HUES6 (cell line): ENCODE measurements around the gene RBP2.

Source experiments
- H3K27ac ChIP-seq: 2 replicates; pipeline ENCODE4 v1.7.0; 2013; ENCODE audit warnings: low read depth, mild to moderate bottlenecking, low read length, inconsistent platforms
- H3K27me3 ChIP-seq: 2 replicates; pipeline ENCODE4 v1.6.1; 2013; ENCODE audit warnings: low read length; ENCODE audit not compliant: control insufficient read depth, insufficient read depth
- H3K36me3 ChIP-seq: 2 replicates; pipeline ENCODE4 v1.6.1; 2013; ENCODE audit warnings: low read length; ENCODE audit not compliant: control insufficient read depth, insufficient read depth
- H3K4me1 ChIP-seq: 2 replicates; pipeline ENCODE4 v1.6.1; 2013; ENCODE audit warnings: low read length; ENCODE audit not compliant: control insufficient read depth, insufficient read depth
- H3K4me3 ChIP-seq: 2 replicates; pipeline ENCODE4 v1.5.1; 2013; ENCODE audit warnings: low read depth, low read length
- H3K9ac ChIP-seq: one replicate; pipeline ENCODE4 v1.6.1; 2013; ENCODE audit warnings: mild to moderate bottlenecking, low read length
- H3K9me3 ChIP-seq: 2 replicates; pipeline ENCODE4 v1.6.1; 2013; ENCODE audit warnings: low read depth, low read length; ENCODE audit not compliant: control insufficient read depth, insufficient read depth

The RBP2 gene

GRCh38 chr3:139481116-139481515 is 4.8 kb upstream of the RBP2 start:
- no peaks in the 10 kb centered on the region for H3K9me3 ChIP-seq
- no peaks in the 10 kb centered on the region for H3K36me3 ChIP-seq
- H3K4me3 ChIP-seq = no peak overlapping the region
- H3K9ac ChIP-seq = no peak overlapping the region
- no peak overlapping the region for H3K27ac ChIP-seq
- peaks cover 10% of the 10 kb centered on the region for H3K4me1 ChIP-seq
- no peaks in the 10 kb centered on the region for H3K27me3 ChIP-seq

- Histone ChIP-seq H3K4me1 (peaks cover 10% of the 10 kb centered on the region), H3K36me3 (no peaks in the 10 kb centered on the region), H3K9me3 (no peaks in the 10 kb centered on the region), H3K9ac (no peak overlapping the region), H3K4me3 (no peak overlapping the region), H3K27ac (no peak overlapping the region), H3K27me3 (no peaks in the 10 kb centered on the region)
Observed at GRCh38 chr3:139480585-139480984, 4.3 kb upstream of the RBP2 start.

DNA sequence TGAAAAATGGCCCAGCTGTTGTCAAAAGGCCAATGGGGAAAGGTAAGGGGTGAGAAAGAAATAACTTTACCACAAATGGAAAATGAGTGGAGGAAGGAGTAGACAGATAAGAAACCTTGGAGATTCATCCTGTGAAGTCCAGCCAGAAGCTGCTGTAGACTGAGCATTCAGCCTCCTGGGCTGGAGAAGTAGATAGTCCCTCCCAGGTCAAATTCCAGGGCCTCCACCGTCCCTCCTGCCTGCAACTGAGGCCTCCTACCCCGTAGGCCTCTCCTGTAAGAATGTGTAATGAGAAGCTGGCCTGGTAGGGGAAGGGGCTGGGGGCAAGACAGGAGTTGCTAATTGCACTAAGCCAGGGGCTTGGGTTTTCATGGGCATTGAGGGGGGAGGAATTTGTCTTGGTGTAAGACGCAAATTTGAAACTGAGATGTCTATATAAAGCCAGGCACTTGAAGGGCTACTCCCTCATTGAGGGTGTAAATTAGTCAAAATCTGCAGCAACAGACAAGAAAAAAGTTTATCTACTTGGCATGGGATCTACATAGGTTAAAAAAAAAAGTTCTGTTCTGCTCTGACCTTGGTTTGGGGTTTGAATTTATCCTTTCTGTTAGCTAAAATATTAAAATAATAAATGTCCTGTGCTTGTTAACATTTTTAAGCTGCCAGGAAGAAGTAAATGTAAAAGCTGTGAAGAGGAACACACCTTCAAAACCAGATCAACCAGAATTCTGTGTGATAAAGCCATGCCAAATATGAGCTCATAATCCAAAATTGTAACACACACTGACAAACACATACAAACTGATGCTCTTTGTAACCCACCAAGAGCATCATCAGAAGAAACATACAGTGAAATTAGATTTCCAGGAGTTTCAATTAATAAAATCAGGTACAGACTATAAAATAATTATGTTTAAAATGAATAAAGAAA is 1.7 kb upstream of the RBP2 start:
- Histone ChIP-seq H3K27ac (no peak overlapping the region), H3K36me3 (no peaks in the 10 kb centered on the region), H3K4me3 (no peak overlapping the region), H3K27me3 (no peaks in the 10 kb centered on the region), H3K4me1 (peaks cover 10% of the 10 kb centered on the region), H3K9ac (no peak overlapping the region), H3K9me3 (no peaks in the 10 kb centered on the region)

- no peaks in the 10 kb centered on the region for H3K27me3 ChIP-seq
- H3K9me3 ChIP-seq = no peaks in the 10 kb centered on the region
- peaks cover 3% of the 10 kb centered on the region; the same call in 1 of the 2 replicates for H3K4me1 ChIP-seq
- no peaks in the 10 kb centered on the region for H3K36me3 ChIP-seq
- no peak overlapping the region for H3K27ac ChIP-seq
- no peak overlapping the region for H3K9ac ChIP-seq
- H3K4me3 ChIP-seq = no peak overlapping the region
Observed at GRCh38 chr3:139473155-139473771, 3.1 kb downstream of the RBP2 start.

DNA sequence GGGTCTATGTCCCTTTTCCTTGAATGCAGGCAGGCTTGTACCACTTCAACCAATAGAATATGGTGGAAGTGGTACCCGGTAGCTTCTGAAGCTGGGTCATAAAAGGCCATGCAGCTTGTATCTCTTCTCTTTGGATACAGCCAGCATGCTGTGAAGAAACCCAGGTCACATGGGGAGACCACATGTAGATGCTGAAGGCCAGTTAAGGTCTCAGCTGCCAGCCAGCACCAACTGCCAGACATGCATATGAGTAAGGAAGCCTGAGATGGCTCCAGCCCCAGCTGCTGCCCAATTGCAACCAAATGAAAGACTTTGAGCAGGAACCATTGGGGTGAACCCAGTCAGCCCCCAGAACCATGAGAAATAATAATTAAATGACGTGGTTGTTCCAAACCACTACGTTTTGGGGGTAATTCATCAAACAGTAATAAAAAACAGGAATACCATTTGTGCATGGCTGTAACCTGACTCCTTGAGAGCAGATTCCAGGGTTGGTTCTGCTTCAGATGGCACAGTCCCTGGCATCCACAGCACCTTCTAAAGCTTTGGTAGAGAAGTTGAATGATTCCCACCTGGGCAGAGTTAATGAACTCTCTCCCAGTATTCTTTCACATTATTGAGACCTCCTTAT is 3.8 kb downstream of the RBP2 start:
- no peaks in the 10 kb centered on the region for H3K9me3 ChIP-seq
- no peak overlapping the region for H3K4me3 ChIP-seq
- no peaks in the 10 kb centered on the region for H3K36me3 ChIP-seq
- no peaks in the 10 kb centered on the region for H3K4me1 ChIP-seq
- H3K9ac ChIP-seq = no peak overlapping the region
- no peak overlapping the region for H3K27ac ChIP-seq
- H3K27me3 ChIP-seq = no peaks in the 10 kb centered on the region

DNA sequence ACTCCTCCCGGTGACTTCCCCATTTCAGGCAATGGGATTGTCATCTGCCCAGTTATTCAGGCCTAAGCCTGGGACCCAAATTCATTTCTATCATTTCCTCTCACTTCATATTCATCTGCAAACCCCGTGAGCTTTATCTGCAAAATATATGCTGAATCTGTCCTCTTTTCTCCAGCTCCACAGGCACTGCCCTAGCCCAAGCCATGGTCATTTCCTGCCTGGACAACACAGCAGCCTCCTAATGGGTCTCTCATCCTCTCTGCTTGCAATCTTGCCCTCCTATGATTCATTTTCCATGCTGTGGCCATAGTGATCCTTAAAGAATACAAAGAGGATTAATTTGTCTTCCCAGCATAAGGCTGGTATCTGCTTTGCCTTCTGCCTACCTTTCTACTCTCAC is 6.1 kb downstream of the RBP2 start:
- H3K4me1 ChIP-seq = no peaks in the 10 kb centered on the region
- no peak overlapping the region for H3K4me3 ChIP-seq
- no peak overlapping the region for H3K9ac ChIP-seq
- no peaks in the 10 kb centered on the region for H3K9me3 ChIP-seq
- H3K27ac ChIP-seq = no peak overlapping the region
- no peaks in the 10 kb centered on the region for H3K36me3 ChIP-seq
- H3K27me3 ChIP-seq = no peaks in the 10 kb centered on the region

- no peaks in the 10 kb centered on the region for H3K36me3 ChIP-seq
- no peak overlapping the region for H3K9ac ChIP-seq
- no peaks in the 10 kb centered on the region for H3K27me3 ChIP-seq
- no peak overlapping the region for H3K27ac ChIP-seq
- H3K4me1 ChIP-seq = no peaks in the 10 kb centered on the region
- H3K4me3 ChIP-seq = no peak overlapping the region
- H3K9me3 ChIP-seq = no peaks in the 10 kb centered on the region
Observed at GRCh38 chr3:139468399-139468798, 7.9 kb downstream of the RBP2 start.

GRCh38 chr3:139466360-139466759 is 10.0 kb downstream of the RBP2 start:
- Histone ChIP-seq H3K9ac (no peak overlapping the region), H3K36me3 (no peaks in the 10 kb centered on the region), H3K4me1 (no peaks in the 10 kb centered on the region), H3K27me3 (no peaks in the 10 kb centered on the region), H3K27ac (no peak overlapping the region), H3K4me3 (no peak overlapping the region), H3K9me3 (no peaks in the 10 kb centered on the region)

DNA sequence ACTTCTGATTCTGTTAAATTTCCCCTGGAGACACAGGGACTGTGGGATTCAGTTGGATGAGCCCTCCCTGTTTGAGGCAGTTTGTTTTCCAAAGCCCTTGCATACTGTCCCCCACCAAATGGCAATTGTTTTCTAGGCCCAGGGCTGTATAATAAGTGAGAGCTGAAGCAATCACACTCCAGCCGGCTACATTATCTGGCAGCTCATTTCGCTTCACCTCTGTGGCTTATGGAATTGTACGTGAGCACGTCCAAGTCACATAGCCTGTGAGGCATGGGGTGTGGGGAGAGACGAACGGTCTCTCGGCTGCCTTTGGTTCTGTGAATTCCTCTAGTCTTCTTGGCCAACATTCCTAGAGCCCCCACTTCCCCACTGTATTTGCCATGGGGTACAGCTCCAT is 10.7 kb downstream of the RBP2 start:
- Histone ChIP-seq H3K9me3 (no peaks in the 10 kb centered on the region), H3K27me3 (no peaks in the 10 kb centered on the region)

GRCh38 chr3:139463466-139463865 is 12.8 kb downstream of the RBP2 start:
- Histone ChIP-seq H3K4me1 (no peaks in the 10 kb centered on the region), H3K9me3 (no peaks in the 10 kb centered on the region), H3K9ac (no peak overlapping the region), H3K4me3 (no peak overlapping the region), H3K36me3 (no peaks in the 10 kb centered on the region), H3K27me3 (no peaks in the 10 kb centered on the region), H3K27ac (no peak overlapping the region)

More for the DNA sequence above, 10.7 kb downstream of the RBP2 start:
- H3K4me3 ChIP-seq = no peak overlapping the region
- no peaks in the 10 kb centered on the region for H3K4me1 ChIP-seq
- H3K36me3 ChIP-seq = no peaks in the 10 kb centered on the region
- H3K9ac ChIP-seq = no peak overlapping the region
- no peak overlapping the region for H3K27ac ChIP-seq

DNA sequence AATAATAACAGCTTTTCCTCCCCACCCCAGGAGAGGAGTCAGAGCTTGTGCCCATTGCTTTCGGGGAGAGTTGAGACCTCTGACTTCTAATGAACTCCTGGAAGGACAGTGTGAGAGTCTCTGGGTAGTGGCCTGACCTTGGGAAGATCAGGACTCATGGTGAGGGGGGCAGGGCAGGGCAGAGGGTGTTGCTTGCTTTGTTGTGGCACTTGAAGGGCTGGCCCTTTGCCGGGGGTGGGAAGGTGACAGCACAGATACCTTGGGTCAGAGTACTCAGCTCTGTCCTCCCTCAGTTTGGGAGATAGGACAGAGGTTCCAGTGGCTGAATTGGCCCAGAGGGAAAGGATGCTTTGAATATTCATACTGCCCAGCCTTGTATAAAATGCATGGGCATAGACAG is 15.8 kb downstream of the RBP2 start:
- no peak overlapping the region for H3K27ac ChIP-seq
- peaks cover 10% of the 10 kb centered on the region for H3K4me1 ChIP-seq
- no peaks in the 10 kb centered on the region for H3K36me3 ChIP-seq
- H3K9ac ChIP-seq = no peak overlapping the region
- no peaks in the 10 kb centered on the region for H3K9me3 ChIP-seq
- no peaks in the 10 kb centered on the region for H3K27me3 ChIP-seq
- H3K4me3 ChIP-seq = no peak overlapping the region
